HTERT RPE-1 (cell line): ENCODE measurements around the gene ABCF3.

Source experiments
- in situ Hi-C: fragments of 300-500 bp; cut with MboI; formaldehyde crosslinking; loops from 4 replicates; pipeline ENCODE4 v1.14.3; 2020; ENCODE audit warnings: low sequenced_read_pairs

The ABCF3 gene

DNA sequence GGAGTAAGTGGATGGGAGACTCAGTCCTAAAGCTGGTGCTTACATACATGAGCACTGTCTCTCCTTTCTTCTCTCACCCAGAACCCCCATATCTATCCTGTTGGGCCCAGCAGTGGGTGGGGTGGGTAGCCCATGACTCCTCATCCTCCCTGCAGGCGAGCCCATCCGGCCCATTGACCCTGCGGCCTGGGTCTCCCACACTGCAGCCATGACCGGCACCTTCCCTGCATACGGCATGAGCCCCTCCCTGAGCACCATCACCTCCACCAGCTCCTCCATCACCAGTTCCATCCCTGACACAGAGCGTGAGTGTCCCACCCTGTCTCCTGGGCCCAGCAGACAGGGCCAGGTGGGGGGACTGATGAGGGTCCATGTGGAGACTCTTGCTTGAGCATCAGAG lies 19.3 kb upstream of the ABCF3 start:
- in situ Hi-C loops = no loop called here

DNA sequence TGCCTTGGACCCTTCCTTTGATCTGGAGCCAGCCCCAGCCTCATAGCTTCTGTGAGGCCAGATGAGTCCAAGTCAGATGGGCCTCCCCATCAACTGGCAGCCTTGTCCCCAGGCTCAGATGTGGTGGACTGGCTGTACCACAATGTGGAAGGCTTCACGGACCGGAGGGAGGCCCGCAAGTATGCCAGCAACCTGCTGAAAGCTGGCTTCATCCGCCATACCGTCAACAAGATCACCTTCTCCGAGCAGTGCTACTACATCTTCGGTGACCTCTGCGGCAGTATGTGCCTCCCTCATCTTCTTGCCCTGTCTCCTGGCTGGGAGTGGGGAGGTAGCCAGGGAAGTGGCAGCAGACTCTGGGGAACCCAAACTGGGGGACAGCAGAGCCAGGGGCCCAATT lies 18.2 kb upstream of the ABCF3 start:
- in situ Hi-C loops = no loop called here

- in situ Hi-C loops = no loop called here
Measured at GRCh38 chr3:184168363-184169120, 17.5 kb upstream of the ABCF3 start.

- in situ Hi-C loops = no loop called here
Measured at GRCh38 chr3:184169896-184170875, 15.8 kb upstream of the ABCF3 start.

- in situ Hi-C loops = no loop called here
Measured at GRCh38 chr3:184171562-184171961, 14.4 kb upstream of the ABCF3 start.

GRCh38 chr3:184172681-184173373 lies 13.2 kb upstream of the ABCF3 start:
- in situ Hi-C loops = no loop called here

DNA sequence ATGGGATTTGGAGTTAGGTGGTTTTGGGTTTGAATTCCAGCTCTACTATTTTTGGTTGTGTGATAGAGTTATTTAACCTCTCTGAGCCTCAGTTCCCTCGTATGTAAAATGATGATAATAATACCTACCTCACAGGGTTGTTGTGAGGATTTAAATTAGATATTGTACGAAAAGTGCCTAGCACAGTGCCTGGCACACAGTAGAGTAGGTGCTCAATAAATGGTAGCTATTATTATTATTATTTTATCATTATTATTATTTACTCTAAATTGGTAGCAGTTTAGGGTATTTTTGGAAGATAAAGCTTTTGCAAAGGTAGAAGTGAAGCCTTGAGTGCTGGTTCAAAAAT lies 12.7 kb upstream of the ABCF3 start:
- in situ Hi-C loops = no loop called here

DNA sequence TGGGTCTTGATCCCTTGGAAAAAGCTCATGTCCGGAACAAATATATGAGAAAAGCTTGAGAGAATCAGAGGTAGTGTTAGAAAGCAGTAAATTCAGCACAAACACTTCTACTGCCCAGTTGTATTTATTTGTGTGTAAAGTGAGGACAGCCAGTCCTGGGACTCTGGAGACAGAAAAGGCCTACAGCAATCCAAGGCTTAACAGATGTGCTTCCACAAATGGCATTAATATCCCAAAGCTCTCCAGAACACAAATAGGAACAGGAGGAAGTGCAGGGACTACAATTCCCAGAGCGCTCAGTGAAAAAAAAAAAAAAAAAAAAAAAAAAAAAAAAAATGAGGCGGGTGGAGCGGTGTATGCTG lies 11.7 kb upstream of the ABCF3 start:
- in situ Hi-C loops = no loop called here

DNA sequence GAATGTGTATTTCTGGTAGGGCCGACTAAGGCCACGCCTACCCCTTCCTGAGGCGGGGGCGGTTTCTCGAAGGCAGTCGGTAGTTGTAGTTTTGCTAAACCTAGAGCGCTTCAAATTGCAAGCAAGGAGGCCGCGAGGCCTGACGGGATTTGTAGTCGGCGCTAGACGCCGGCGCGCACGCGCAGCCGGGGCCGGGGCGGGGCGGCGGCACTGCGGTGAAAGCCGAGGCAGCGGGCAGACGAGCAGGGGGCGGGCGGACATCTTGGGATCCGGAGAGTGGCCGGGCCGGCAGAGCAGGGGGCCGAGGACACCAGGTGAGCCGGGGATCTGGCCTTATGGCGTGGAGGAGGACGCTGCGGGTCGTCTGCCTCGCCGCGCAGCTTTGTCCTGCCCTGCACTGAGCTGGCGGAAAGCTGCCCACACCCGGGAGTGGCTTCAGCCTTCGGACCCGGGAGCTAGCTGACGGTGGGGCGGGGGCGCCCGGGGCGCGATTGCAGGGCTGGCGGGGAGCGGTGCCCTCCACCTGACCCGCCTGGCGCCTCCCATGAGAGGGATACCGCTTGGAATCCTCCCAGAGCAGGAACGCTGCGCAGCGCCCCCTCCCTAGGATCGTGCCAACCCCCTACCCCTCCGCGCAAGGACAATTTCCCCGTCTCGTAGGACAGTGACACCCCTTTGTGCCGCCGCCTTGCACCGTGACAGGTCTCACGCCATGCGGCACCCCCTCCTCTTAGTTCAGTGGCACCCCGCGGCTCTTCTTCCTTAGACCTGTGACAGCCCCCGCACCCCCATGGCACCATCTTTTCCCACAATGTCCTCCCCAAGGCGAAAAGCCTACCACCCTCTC lies 11.1 kb upstream of the ABCF3 start, which contains the start of gene AP2M1:
AP2M1 (plus strand) TSS at position 210 of the 847 bp plus-strand sequence. CDS start 2,139 bp downstream, outside the sequence.
- in situ Hi-C loops = no loop called here

- in situ Hi-C loops = no loop called here
Measured at GRCh38 chr3:184175506-184175905, 10.5 kb upstream of the ABCF3 start.

GRCh38 chr3:184175981-184176376 lies 10.0 kb upstream of the ABCF3 start:
- in situ Hi-C loops = no loop called here

DNA sequence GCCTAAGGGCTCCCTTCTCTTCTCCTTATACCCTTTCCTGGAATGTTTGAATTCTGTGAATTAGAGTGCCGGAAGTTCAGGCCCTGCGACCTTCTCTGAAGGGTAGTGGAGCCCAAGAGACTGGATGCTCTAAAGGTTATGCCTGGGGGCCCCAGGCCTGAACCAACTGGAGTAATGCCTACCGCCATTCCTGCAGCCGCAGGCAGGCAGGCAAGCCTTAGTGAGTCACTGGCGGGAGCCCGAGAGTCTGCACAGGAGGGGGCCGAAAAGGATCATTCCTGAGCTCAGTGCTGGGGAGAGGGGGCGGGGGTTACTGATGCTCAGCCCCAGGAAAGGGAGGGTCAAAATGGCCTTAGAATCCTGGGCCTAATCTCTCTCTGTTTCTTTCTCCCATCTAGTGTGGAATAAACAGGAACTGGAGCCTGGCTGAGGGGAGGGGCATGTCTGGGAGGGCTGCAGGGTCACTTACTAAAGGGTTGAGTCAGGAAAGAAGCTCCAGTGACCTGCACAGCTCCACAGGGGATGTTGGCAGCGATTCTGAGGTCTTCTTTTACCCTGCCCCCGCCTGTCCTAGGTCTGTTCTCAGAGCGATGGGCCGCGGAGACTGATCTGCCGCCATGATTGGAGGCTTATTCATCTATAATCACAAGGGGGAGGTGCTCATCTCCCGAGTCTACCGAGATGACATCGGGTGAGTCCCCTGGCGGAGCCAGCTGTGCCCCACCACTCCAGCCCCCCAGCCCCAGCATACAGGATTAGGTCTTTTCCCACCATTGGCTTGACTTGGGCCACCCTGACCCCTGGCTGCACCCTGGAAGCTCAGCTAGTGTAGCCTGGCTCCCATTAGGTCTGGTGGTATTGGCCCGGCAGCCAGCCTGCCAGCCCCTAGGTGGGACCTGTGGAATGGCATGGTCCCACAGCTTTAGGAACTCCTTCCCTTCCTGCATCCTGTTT lies 9.3 kb upstream of the ABCF3 start:
- in situ Hi-C loops = no loop called here

- in situ Hi-C loops = no loop called here
Measured at GRCh38 chr3:184177331-184177731, 8.7 kb upstream of the ABCF3 start.

GRCh38 chr3:184177767-184178306 lies 8.2 kb upstream of the ABCF3 start:
- in situ Hi-C loops = no loop called here

DNA sequence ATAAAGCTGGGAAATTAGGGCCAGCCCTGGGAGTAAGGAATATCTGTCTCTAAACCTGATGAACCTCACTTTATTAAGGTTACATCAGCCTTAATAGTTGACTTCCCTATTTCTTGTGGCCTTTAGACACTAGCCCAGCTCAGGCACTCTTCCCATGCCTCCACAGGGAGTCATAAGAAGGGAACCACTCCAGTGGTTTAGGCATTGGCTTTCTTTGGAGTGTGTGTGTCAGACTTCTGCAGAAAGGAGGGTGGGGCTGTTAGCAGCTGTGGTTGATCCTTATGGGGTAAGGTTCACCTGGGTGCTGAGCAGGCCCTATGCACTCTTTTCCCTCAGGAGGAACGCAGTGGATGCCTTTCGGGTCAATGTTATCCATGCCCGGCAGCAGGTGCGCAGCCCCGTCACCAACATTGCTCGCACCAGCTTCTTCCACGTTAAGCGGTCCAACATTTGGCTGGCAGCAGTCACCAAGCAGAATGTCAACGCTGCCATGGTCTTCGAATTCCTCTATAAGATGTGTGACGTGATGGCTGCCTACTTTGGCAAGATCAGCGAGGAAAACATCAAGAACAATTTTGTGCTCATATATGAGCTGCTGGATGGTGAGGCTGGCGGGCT lies 7.4 kb upstream of the ABCF3 start:
- in situ Hi-C loops = no loop called here

DNA sequence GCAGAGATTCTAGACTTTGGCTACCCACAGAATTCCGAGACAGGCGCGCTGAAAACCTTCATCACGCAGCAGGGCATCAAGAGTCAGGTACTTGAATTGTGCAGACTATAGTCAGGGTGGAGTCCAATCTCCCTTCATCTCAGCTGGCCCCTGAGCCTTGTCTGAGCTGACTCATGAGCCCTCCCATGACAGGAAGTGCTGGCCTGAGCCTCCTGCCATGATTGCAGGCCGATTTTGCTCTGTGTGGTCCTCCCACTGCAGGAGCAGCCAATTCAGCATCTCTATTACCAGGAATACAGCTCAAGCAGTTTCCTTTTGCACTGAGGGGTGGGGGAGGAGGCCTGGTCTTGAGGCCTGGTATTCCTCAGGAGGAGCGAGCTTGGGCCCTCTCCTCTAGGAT lies 5.8 kb upstream of the ABCF3 start:
- in situ Hi-C loops = no loop called here

DNA sequence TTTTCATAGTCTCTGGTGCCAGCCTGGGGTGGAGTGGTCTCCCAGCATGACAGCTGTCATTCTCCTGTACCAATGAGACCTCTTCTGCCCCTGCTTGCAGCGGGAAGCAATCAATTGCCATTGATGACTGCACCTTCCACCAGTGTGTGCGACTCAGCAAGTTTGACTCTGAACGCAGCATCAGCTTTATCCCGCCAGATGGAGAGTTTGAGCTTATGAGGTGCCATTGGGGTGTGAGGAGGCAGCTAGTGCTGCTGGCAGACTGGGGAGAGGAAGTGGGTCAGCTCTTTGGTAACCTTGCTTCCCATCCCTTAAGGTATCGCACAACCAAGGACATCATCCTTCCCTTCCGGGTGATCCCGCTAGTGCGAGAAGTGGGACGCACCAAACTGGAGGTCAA lies 4.4 kb upstream of the ABCF3 start:
- in situ Hi-C loops = no loop called here

- in situ Hi-C loops = no loop called here
Measured at GRCh38 chr3:184183679-184184078, 2.3 kb upstream of the ABCF3 start.
